Activated B cell treated with CpG ODN at 0.5 μM for 24 hours (primary cell): ENCODE measurements around the gene PCDHGB4. TPM values are rescaled to one million over a fixed set of nuclear protein-coding genes. Genes with fewer than 3 reads are reported as not detected.

Experiments used
- ATAC-seq: fragments of 200-7000 bp; cut with Tn5 transposase; one replicate; pipeline ENCODE4 v1.10.0; 2021; ENCODE audit warnings: low read depth, mild to moderate bottlenecking, moderate library complexity
- CTCF ChIA-PET: fragments of 350-600 bp; sonication (Branson Sonifier 250); formaldehyde crosslinking; loops from one replicate; lab custom pipeline; 2021; ENCODE audit warnings: antibody characterized with exemption; lab: Charles Lee
- POLR2A ChIA-PET: fragments of 350-600 bp; sonication (Branson Sonifier 250); formaldehyde crosslinking; loops from one replicate; lab custom pipeline; 2021; ENCODE audit warnings: antibody characterized with exemption; lab: Charles Lee
- DNase-seq: peaks from one replicate; pipeline ENCODE4 v3.0.0; 2022
- H3K27ac Mint-ChIP-seq: one replicate; pipeline ENCODE4 v1.8.0; 2020; ENCODE audit warnings: mixed read lengths
- H3K27me3 Mint-ChIP-seq: one replicate; pipeline ENCODE4 v1.8.0; 2021; ENCODE audit warnings: mixed read lengths
- H3K36me3 Mint-ChIP-seq: one replicate; pipeline ENCODE4 v1.8.0; 2021; ENCODE audit warnings: low read depth, mixed read lengths
- H3K4me1 Mint-ChIP-seq: one replicate; pipeline ENCODE4 v1.8.0; 2021; ENCODE audit warnings: mixed read lengths
- H3K4me3 Mint-ChIP-seq: one replicate; pipeline ENCODE4 v1.8.0; 2020; ENCODE audit warnings: mild to moderate bottlenecking, mixed read lengths
- H3K9me3 Mint-ChIP-seq: one replicate; pipeline ENCODE4 v1.8.0; 2020; ENCODE audit warnings: mixed read lengths
- intact Hi-C: fragments of 100-400 bp; cut with micrococcal nuclease; formaldehyde crosslinking; loops from one replicate; pipeline ENCODE4 v1.15.1; 2024
- total RNA-seq: library from RNA; stranded (reverse); gene quantifications from 2 replicates; pipeline ENCODE4 v1.2.3, GENCODE V29; 2022
- TF ChIP-seq, protein P1 (sequence below): fragments of 200-600 bp; IDR thresholded peaks from one replicate; pipeline ENCODE4 v1.8.0; 2022; ENCODE audit warnings: antibody characterized with exemption, mild to moderate bottlenecking

Gene PCDHGB4
- total RNA-seq, 1 donor from 2014 or later = 1.2 TPM

DNA sequence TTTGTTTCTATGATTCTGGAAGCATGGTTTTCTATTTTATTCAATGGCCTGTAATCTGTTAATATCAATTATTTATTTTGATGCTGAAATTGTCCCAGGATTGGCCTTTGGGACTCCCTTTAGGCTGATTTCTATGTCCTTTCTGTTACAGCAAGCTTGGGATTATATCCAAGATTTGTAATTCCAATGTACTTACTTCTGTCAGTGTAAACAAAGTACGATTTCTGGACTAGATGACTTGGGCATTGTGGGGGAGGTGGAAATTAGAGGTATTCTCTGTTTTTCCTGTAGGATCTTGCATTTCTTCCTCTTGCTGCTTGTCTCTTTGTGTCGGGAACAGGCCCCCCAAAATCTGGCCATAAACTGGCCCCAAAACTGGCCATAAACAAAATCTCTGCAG is 46.5 kb downstream of the PCDHGB4 start:
- H3K4me1 Mint-ChIP-seq = peaks cover 16% of the 10 kb centered on the region
- H3K36me3 Mint-ChIP-seq = peaks cover 4% of the 10 kb centered on the region
- H3K4me3 Mint-ChIP-seq = no peak overlapping the region
- no peak overlapping the region for H3K27ac Mint-ChIP-seq
- H3K9me3 Mint-ChIP-seq = peaks cover 15% of the 10 kb centered on the region
- H3K27me3 Mint-ChIP-seq = peaks cover 24% of the 10 kb centered on the region
- DNase-seq = no peak
- TF ChIP-seq, protein P1, sequence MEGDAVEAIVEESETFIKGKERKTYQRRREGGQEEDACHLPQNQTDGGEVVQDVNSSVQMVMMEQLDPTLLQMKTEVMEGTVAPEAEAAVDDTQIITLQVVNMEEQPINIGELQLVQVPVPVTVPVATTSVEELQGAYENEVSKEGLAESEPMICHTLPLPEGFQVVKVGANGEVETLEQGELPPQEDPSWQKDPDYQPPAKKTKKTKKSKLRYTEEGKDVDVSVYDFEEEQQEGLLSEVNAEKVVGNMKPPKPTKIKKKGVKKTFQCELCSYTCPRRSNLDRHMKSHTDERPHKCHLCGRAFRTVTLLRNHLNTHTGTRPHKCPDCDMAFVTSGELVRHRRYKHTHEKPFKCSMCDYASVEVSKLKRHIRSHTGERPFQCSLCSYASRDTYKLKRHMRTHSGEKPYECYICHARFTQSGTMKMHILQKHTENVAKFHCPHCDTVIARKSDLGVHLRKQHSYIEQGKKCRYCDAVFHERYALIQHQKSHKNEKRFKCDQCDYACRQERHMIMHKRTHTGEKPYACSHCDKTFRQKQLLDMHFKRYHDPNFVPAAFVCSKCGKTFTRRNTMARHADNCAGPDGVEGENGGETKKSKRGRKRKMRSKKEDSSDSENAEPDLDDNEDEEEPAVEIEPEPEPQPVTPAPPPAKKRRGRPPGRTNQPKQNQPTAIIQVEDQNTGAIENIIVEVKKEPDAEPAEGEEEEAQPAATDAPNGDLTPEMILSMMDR = no peak
- intact Hi-C loops = no loop called here
- no peak for ATAC-seq
- ChIA-PET CTCF (no interaction called here), POLR2A (no interaction called here)

DNA sequence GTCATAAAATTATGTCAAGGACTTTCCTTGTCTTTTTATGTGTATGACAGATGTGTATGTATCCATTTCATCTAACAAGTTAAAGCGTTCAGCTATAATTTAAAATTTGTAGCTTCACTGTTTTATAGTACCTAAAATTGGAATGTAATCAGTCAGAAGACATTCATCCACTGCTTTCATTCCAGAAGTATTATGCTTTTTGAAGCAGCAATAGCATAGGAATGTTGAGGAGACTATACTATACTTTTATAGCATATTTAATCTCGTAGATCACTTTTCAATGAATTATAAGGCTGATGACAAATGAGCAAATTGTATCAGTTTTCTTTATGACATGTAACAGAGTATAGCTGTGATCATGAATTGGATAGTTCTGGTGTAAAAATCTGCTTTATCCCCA is 49.7 kb downstream of the PCDHGB4 start:
- no peak for DNase-seq
- H3K9me3 Mint-ChIP-seq = peaks cover 3% of the 10 kb centered on the region
- no peak overlapping the region for H3K27ac Mint-ChIP-seq
- no peak overlapping the region for H3K4me3 Mint-ChIP-seq
- peaks cover 1% of the 10 kb centered on the region for H3K36me3 Mint-ChIP-seq
- intact Hi-C loops = no loop called here
- CTCF ChIA-PET = no interaction called here
- no peak for ATAC-seq
- no peaks in the 10 kb centered on the region for H3K4me1 Mint-ChIP-seq
- peaks cover 7% of the 10 kb centered on the region for H3K27me3 Mint-ChIP-seq
- POLR2A ChIA-PET = no interaction called here
- TF ChIP-seq, protein P1 = no peak

DNA sequence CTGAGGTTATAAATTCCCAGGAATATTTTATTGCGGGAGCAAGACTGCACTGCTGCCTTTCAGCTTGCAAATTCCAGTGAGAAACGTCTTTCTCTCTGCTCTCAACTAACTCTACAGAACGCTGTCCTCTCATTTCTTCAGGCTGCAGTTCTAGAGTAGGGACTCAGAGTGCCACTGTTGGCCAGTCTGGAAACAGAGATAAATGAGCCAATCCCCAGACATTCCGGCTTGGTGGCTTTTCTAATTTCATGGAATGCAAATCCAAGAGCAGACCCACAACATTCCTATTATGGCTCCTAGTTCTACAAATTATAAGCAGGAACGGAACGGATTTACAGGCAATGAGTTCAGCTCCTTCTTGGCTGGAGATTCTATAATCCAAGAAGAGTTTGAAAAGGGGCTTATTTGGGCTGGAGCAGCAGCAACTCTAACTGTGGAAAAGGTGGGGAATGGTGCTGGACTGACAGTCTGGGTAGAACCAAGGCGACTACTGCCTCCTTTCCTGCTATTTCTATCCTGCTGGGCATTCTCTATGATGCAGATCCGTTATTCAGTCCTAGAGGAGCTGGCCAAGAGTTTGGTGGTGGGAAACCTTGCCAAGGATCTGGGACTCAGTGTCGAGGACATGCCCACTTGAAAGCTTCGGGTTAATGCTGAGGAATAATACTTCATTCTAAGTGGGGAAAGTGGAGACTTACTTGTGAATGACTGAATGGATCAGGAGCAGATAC is 52.1 kb downstream of the PCDHGB4 start:
- Mint-ChIP-seq H3K4me1 (peaks cover 4% of the 10 kb centered on the region), H3K36me3 (no peaks in the 10 kb centered on the region), H3K27me3 (no peaks in the 10 kb centered on the region), H3K4me3 (no peak overlapping the region), H3K9me3 (no peaks in the 10 kb centered on the region), H3K27ac (no peak overlapping the region)
- ATAC-seq (no peak), DNase-seq (no peak)
- POLR2A ChIA-PET = no interaction called here
- CTCF ChIA-PET = interaction anchor here (0.7 kb wide), 1 partner anchor 85 kb away, joined by 3 read pairs; no protein-coding TSS in a partner anchor
- intact Hi-C loops = no loop called here
- TF ChIP-seq, protein P1 = no peak

Other genes starting within 250 kb of the PCDHGB4 start
- not detected in 2 replicates for gene PCDHB6, start 237.6 kb upstream of the PCDHGB4 start, total RNA-seq
- gene PCDHB7, start 215.1 kb upstream of the PCDHGB4 start, total RNA-seq = not detected in 2 replicates
- not detected in 2 replicates for gene PCDHB8, start 209.9 kb upstream of the PCDHGB4 start, total RNA-seq
- not detected in 2 replicates for gene PCDHB16, start 205.3 kb upstream of the PCDHGB4 start, total RNA-seq
- gene PCDHB9, start 200.5 kb upstream of the PCDHGB4 start, total RNA-seq = 0.27 and 0.29 TPM in 2 replicates
- 0.07 TPM in 1 of 2 replicates, not detected in the other for gene PCDHB10, start 195.3 kb upstream of the PCDHGB4 start, total RNA-seq
- not detected in 2 replicates for gene PCDHB11, start 188.1 kb upstream of the PCDHGB4 start, total RNA-seq
- gene PCDHB12, start 179.0 kb upstream of the PCDHGB4 start, total RNA-seq = not detected in 2 replicates
- 0.07 and 0.09 TPM in 2 replicates for gene PCDHB13, start 173.8 kb upstream of the PCDHGB4 start, total RNA-seq
- gene PCDHB14, start 164.4 kb upstream of the PCDHGB4 start, total RNA-seq = 0.11 TPM in 1 of 2 replicates, not detected in the other
- not detected in 2 replicates for gene PCDHB15, start 142.3 kb upstream of the PCDHGB4 start, total RNA-seq
- 2.6 and 3.9 TPM in 2 replicates for gene SLC25A2, start 83.6 kb upstream of the PCDHGB4 start, total RNA-seq
- gene TAF7, start 66.9 kb upstream of the PCDHGB4 start, total RNA-seq = 86.7 and 87.3 TPM in 2 replicates
- 0.20 and 0.29 TPM in 2 replicates for gene PCDHGA1, start 57.2 kb upstream of the PCDHGB4 start, total RNA-seq
- gene PCDHGA2, start 48.9 kb upstream of the PCDHGB4 start, total RNA-seq = 0.09 and 0.15 TPM in 2 replicates
- 0.20 and 0.51 TPM in 2 replicates for gene PCDHGA3, start 43.9 kb upstream of the PCDHGB4 start, total RNA-seq
- 0.37 and 0.44 TPM in 2 replicates for gene PCDHGB1, start 37.6 kb upstream of the PCDHGB4 start, total RNA-seq
- gene PCDHGA4, start 32.7 kb upstream of the PCDHGB4 start, total RNA-seq = 0.34 and 0.75 TPM in 2 replicates
- 2.2 and 2.6 TPM in 2 replicates for gene PCDHGB2, start 27.7 kb upstream of the PCDHGB4 start, total RNA-seq
- gene PCDHGA5, start 23.5 kb upstream of the PCDHGB4 start, total RNA-seq = 1.1 and 1.2 TPM in 2 replicates
- gene PCDHGB3, start 17.5 kb upstream of the PCDHGB4 start, total RNA-seq = 2.0 and 2.6 TPM in 2 replicates
- 1.8 and 2.3 TPM in 2 replicates for gene PCDHGA6, start 13.8 kb upstream of the PCDHGB4 start, total RNA-seq
- 1.3 and 1.6 TPM in 2 replicates for gene PCDHGA7, start 5.0 kb upstream of the PCDHGB4 start, total RNA-seq
- 0.54 and 0.69 TPM in 2 replicates for gene PCDHGA8, start 4.9 kb downstream of the PCDHGB4 start, total RNA-seq
- 1.8 and 2.7 TPM in 2 replicates for gene PCDHGB5, start 10.2 kb downstream of the PCDHGB4 start, total RNA-seq
- gene PCDHGA9, start 15.1 kb downstream of the PCDHGB4 start, total RNA-seq = 1.1 and 1.3 TPM in 2 replicates
- gene PCDHGB6, start 20.3 kb downstream of the PCDHGB4 start, total RNA-seq = 1.2 and 1.6 TPM in 2 replicates
- 1.2 and 1.3 TPM in 2 replicates for gene PCDHGA10, start 25.3 kb downstream of the PCDHGB4 start, total RNA-seq
- 1.2 and 1.4 TPM in 2 replicates for gene PCDHGB7, start 30.0 kb downstream of the PCDHGB4 start, total RNA-seq
- 0.73 and 1.1 TPM in 2 replicates for gene PCDHGA11, start 33.4 kb downstream of the PCDHGB4 start, total RNA-seq
- gene PCDHGA12, start 42.8 kb downstream of the PCDHGB4 start, total RNA-seq = 1.3 and 1.6 TPM in 2 replicates
- 2.6 and 3.3 TPM in 2 replicates for gene PCDHGC3, start 88.3 kb downstream of the PCDHGB4 start, total RNA-seq
- gene PCDHGC4, start 97.3 kb downstream of the PCDHGB4 start, total RNA-seq = 0.69 TPM in 2 replicates
- 0.24 and 0.38 TPM in 2 replicates for gene PCDHGC5, start 101.4 kb downstream of the PCDHGB4 start, total RNA-seq
- 136 and 138 TPM in 2 replicates for gene DIAPH1, start 231.3 kb downstream of the PCDHGB4 start, total RNA-seq
- gene HDAC3, start 249.2 kb downstream of the PCDHGB4 start, total RNA-seq = 101 and 102 TPM in 2 replicates
- gene RELL2, start 249.3 kb downstream of the PCDHGB4 start, total RNA-seq = 16.8 and 18.9 TPM in 2 replicates